ENCODE data around the gene MYH11.
"Not testable (repeated sequence)": the region's sequence is repeated elsewhere in the genome, so short reads cannot be mapped to it uniquely, and the experiment has no call there.

The MYH11 gene

DNA sequence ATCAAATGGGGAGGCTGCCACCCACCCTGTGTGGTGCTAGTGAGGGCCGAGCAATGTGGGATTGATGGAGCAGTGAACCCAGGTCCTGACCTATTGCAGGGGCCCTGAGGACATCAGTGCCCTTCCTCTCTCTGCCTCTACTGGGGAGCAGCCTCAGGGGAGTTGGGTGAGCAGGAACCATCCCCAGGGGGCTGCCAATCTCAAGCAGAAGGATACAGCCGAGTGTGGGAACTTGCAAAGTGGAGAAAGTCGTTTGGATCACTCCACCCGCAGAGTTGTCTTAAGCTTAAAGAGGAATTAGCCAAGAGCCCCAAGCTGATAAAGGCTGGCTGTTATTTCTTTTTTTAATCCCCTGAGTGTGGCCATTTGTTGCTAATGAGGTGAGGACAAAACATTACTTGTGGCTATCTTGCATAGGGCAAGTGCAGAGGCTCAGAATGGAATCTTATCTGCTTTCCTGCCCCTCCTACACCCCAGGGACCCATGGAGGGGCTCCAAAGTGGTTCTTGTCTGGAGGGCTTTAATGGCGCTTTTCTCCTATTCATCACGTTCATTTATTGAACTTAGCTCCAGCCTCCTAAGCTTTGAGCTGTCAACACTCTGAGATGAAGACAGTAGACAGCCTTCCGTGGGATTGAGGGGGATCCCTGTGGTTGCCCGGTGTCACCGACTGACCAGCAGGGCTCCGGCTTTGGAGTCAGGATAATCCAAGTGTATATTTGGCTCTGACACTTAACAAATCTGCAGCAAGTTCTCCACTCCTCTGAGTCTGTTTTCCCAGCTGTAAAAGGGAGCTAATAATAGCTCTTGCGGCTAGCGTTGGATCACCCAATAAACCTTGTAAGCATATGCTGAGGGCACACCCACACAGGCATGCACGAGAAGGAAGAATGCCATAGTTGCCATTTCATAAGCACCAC, 45.1 kb downstream of the MYH11 start:
- DNase-seq (ENCODE audit: low spot score) = no peak
- FAIRE-seq = no peak

DNA sequence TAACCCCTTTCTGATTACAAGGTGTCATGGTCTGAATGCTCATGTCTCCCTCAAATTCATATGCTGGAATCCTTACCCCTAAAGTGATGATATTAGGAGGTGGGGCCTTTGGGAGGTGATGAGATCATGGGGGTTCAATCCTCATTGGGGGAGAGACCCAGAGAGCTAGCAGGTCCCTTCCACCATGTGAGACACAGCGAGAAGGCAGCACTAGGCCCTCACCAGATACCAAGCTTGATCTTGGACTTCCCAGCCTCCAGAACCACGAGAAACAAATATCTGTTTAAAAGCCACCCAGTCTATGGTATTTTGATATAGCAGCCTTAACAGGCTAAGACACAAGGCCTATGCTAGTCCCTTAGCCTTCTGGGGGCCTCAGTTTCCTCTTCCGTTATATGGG, 45.9 kb downstream of the MYH11 start:
- no peak for FAIRE-seq
- no peak for DNase-seq (ENCODE audit: low spot score)

DNA sequence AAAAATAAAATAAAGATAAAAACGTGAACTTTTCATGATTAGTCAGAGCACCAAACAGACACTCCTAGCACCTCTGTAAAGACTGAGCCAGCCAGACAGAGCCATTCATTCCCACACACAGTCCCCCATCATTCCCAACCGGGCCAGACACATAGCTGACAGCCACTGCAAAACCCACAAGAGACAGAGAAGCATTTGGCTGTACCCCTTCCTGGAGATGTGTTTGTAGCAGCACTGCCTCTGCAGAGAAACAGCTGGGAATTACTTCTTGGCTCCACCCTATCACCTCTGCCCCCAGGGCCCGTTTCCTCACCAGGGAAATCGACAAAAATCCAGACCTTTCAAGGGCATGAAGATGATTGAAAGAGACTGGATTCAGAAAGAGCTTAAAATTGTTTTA, 46.4 kb downstream of the MYH11 start:
- FAIRE-seq (no peak), DNase-seq (ENCODE audit: low spot score) (no peak)

DNA sequence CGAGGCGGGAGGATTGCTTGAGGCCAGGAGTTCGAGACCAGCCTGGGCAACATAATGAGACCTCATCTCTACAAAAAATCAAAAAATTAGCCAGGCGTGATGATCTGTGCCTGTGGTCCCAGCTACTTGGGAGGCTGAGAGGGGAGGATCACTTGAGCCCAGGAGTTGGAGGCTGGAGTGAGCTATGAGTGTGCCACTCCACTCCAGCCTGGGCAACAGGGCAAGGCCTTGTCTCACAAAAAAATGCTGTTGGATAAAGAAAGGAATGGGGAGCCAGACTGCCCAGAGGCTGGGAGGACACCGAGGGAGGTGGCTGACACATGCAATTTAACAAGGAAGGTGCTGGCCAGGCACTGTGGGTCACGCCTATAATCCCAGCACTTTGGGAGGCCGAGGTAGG, 47.5 kb downstream of the MYH11 start:
- not testable (repeated sequence) for FAIRE-seq; DNase-seq (ENCODE audit: low spot score)

DNA sequence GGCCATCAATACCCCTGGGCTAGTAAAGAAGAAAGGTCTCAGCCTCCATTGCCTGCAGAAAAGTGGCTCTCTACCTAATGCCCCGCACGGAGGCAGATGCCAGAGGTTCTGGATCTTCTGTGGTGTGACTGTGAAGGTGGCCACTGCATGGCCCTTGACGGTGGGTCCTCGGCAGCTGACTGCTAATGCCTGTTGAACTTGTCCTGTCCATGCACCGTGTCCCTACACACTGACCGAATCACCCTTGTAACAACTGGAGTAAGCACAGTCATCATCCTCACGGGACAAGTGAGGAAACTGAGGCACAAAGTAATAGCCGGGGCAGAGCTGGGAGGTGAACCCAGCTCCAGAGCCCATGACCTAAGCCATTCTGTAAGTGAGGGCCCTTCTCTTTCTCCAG, 48.8 kb downstream of the MYH11 start:
- DNase-seq (ENCODE audit: low spot score) (no peak), FAIRE-seq (no peak)

DNA sequence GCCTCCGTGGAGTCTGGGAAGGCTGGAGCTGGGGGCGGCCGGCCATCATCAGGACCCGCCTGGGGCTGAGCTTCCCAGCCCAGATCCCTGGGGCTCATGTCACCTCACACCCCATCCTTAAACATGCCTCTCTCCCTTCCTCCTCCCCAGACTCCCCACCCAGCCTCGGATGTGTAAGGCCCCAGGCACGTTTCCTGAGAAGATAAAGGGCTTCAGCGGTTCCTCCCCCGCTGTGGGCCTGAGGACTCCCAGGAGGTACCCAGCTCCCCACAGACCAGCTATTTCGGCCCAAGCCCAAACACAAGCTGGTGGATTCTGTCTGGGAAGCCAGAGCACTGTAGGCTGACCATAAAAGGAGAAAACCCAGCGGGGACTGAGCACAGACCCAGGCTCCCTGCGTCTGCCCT, 49.2 kb downstream of the MYH11 start:
- no peak for FAIRE-seq
- no peak for DNase-seq (ENCODE audit: low spot score)

DNA sequence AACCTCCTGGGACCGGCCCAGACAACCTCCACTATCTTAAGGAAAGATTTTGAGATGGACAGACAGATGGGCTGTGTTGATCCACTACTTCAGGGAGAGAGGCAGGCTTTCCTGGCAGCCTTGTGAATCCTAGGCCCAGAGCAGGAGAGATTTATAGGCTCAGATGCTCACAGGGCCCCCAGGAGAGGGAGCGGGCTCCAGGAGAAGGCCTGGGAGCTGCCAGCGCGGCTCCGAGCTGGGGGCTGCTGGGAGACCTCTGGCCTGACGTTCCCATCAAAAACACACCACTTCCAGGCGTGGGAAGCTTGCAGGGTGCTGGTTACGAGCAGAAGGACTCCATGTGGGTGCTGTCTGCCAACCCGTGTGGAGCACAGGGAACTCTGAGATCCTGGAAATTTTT, 53.2 kb downstream of the MYH11 start:
- DNase-seq (ENCODE audit: low spot score) (no peak), FAIRE-seq (no peak)

DNA sequence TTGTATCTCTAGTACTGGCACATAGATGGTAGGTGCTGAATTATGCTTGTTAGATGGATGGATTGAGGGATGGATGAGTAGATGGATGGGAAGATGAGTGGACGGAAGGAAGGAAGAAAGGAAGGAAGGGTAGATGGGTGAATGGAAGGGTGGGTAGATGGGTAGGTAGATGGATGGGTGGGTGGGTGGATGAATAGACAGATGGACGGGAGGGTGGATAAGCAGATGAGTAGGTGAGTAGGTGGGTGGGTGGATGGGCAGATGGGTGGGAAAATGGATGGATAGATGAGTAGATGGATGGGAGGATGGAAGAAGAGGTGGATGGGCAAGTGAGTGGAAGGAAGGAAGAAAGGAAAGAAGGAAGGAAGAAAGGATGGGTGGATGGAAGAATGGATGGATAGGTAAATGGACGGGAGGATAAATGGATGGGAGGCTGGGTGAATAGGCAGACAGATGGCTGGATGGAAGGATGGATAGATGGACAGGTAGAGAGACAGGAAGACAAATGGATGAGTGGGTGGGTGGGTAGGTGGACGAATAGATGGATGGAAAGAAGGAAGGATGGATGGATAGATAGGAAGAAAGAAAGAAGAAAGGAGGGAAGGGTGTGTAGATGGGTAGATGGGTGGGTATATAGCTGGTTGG, 56.9 kb downstream of the MYH11 start:
- DNase-seq (ENCODE audit: low spot score) (no peak), FAIRE-seq (no peak)

DNA sequence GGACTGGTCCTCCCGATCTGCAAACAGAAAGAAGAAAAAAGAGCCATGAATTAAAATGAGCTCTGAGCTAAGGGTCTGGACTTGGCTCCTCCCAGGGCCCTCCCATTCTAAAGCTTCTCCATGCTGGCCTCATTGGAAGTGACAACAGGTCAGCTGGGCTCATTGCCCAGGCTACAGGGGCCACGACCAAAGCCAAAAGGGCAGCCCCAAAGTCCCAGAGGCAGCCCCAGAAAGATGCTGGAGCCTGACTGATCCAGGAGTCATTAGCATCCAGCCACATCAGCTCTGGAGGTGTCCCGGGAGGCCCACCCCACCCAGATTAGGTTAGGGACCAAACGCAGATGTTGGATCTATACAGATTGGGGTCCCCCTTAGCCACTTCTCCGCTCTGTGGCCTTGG, 58.2 kb downstream of the MYH11 start:
- FAIRE-seq (no peak), DNase-seq (ENCODE audit: low spot score) (no peak)

DNA sequence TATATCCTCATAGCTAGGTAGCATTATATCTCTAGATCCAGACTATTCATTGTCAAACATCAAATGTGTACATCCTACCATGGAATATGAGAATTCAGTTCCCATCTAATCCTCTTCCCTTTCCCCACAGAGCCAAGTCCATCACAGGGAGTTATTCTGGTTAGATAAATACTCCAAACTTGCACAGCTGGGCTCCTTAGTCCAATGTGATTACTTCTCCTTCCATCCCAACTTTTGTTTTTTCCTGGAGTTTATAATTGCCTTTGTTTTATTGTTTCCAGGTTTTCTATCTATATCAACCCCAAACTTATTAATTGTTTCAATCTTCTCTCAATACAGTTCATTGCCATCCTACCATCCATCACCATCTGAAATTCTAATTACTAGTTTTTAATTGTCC, 59.9 kb downstream of the MYH11 start:
- no peak for FAIRE-seq
- DNase-seq (ENCODE audit: low spot score) = no peak

DNA sequence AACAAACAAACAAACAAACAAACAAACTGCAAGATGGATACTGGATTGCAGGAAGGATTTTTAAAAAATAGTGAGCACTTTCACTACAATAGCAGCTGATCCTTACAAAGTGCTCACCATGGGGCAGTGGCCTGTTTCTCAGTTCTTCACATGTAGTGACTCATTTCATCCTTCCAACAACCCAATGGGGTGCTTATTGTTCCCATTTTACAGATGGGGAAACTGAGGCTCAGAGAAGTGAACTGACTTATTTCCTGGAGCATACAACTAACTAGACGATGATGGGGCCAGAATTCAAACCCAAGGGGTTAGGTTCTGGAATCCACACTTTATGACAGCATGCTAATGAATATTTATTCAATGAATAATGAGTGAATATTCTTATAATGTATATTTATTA, 61.2 kb downstream of the MYH11 start:
- DNase-seq (ENCODE audit: low spot score) (no peak), FAIRE-seq (no peak)

DNA sequence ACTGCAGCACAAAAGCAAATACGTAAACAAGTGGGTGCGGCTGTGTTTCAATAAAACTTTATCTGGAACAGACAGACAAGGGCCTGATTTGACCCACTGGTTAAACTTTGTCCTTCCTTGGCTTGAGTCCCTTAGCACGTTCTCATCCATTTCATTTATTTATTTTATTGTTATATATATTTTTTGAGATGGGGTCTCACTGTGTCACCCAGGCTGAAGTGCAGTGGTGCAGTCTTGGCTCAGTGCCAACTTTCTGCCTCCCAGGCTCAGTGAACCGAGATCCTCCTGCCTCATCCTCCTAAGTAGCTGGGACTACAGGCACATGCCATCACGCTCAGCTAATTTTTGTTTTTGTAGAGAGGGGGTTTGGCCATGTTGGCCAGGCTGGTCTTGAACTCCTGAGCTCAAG, 64.3 kb downstream of the MYH11 start:
- DNase-seq (ENCODE audit: low spot score) (no peak), FAIRE-seq (no peak)

DNA sequence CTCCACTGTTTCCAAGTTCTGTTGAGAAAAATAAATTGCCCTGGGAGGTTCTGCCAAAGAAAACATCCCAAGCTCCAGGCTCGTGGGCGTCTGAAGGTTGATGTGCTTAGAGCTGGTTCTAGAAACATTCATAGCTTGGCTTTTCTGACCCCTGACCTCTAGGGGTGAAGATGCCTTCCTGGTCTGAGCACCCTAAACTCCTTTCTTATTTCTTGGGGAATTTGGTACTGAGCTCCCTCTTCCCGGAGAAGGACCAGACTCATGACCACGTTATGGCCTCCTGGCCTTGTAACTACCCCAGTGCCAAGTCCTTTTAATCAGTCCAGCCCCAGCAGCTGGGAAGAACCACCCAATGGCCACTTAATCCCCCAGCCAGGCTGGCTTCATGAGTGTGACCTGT, 66.4 kb downstream of the MYH11 start:
- no peak for FAIRE-seq
- DNase-seq (ENCODE audit: low spot score) = no peak

DNA sequence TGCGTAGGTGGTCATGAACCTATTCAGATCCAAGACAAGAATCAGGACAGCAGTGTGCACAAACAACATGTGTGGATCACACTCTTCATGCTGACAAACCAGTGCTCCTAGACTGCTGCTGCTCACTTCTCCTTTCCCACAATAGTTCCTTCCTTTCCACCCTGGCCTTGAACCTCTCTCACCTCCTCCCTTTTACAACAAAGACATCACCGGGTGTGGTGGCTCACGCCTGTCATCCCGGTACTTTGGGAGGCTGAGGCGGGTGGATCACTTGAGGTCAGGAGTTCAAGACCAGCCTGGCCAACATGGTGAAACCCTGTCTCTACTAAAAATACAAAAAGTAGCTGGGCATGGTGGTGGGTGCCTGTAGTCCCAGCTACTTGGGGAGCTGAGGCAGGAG, 67.0 kb downstream of the MYH11 start:
- not testable (repeated sequence) for DNase-seq (ENCODE audit: low spot score); FAIRE-seq

DNA sequence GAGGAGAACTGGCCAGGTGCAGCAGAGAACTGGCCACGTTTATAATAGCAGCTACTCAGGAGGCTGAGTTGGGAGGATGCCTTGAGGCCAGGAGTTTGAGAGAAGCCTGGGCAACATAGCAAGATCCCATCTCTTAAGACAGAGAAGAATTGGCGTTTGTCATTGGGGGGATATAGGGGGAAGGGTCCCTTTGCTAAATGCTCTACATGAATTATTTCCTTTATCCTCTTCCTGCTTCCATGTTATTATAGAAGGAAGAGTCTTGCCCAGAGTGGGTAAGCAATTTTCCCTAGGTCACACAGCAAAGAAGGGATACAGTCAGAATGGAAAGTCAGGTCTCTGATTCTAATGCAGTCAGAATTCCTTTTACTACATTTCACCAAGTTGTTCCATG, 68.0 kb downstream of the MYH11 start:
- FAIRE-seq (no peak), DNase-seq (ENCODE audit: low spot score) (no peak)

DNA sequence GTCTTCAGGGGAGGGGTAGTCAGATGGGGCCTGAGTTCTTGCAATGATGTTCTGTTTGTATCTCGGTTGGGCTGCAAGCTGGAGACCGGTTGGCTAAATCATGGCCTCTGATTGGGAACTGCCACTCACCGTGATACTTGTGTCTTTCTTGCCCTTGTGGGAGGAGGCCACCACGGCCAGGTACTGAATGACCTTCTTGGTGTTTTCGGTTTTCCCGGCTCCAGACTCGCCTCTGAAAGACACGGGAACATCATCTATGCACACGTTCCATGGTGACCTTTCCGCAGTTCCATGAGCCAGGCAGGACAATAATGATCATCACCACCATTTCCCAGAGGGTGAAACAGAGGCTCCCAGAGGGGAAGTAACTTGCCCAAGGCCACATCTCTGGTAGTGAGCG, 70.3 kb downstream of the MYH11 start:
- FAIRE-seq = no peak
- no peak for DNase-seq (ENCODE audit: low spot score)

DNA sequence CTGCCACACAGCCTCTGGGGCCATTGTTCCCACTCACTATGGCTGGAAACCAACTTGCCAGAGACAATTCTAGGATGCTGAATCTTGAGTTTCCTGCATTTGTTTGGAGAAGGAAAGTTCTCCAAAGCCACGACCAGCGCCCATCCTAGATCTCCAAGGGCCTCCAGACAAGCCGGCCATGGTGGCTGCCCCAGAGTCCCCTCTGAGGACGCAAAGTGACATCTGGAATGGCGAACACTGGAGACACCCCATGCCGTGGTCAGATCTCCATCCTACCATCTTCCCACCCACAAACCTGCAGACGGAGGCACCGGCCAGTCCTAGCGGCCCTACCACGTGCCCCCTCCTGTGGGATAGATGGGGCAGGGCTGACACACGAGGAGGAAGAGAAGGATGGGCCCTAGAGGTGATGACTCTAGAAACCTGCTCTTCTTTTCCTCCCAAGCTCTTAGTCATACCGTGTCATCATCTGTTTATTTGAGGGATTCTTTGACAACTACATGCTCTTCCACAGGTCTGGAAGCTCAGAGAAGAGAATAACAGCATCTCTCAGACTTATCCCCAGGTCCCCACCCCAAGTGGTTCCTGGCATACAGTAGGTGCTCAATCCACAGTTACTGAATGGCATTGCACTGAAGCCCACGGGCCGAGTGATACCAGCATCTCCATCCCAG, 71.3 kb downstream of the MYH11 start:
- no peak for DNase-seq (ENCODE audit: low spot score)
- no peak for FAIRE-seq

DNA sequence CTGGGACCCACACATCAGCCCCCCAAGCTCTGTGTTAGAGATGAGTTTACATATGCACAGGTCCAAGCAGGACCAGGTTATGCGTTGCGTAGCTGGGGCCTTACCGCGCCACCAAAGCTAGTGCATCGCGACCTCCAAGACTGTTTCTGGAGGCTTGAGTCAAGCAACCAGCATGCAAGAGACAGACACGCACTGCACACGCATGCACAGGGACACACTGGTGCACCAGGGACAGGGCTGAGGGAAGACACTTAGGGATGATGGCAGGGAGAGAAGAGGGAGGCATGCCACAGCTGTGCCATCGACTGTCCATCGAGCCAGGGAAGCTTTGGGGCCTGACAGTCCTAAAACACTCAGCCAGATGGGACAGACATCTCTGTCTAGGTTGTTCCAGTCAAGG, 72.8 kb downstream of the MYH11 start:
- DNase-seq (ENCODE audit: low spot score) (no peak), FAIRE-seq (no peak)

DNA sequence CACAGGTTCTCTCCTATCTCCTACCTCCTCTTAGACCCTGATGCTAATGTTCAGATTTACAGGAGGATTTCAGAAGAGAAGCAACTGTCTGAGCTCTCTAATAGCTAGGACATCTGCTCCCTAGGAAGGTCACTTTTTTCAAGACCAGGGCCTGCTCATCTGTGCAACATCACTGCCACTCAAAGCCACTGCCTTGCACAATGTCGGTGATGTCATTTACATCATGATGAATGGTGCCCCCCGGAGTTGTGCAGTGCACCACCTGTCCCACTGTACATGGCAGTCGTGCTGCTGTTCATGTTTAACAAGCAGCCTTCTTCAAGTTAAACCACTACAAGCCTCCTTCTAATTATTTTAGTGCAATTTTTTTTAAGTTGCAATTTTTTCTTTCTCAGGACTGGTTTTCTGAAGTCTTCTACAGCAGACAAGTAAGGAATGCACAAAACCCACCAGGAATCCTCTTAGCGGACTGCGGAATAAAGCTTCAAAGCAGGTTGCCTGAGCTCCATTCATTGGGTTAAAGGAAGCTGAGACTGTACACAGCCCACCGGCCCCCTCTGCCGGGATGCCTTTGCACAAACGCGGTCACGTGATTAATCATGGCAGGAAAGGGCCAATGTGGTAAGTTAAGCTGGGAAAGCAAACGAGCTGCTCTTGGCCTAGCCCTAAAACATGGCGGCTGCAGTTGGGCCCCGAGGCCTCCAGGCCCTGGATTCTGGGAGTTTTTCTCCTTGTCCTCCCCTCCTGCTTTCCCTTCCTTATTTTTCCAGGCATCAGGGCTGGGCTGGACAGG, 74.1 kb downstream of the MYH11 start:
- no peak for FAIRE-seq
- no peak for DNase-seq (ENCODE audit: low spot score)

DNA sequence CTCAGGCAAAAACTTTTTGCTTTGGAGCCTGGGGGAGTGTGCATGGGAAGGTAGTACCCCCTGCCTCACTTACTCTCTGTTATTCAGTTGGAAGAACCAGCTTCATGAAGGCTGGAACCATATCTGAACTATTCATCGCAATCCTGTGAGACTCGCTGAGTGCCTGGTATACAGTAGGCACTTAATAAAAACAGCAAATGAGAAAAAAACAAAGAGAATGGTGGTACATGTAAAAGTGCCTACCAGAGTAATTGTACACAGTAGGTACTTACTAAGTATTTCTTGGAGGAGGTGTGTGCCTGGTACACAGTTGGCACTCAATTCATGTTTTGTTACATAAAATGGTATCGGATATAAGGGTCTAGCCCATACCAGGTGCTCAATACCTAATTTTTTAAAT, 75.2 kb downstream of the MYH11 start:
- no peak for FAIRE-seq
- no peak for DNase-seq (ENCODE audit: low spot score)

DNA sequence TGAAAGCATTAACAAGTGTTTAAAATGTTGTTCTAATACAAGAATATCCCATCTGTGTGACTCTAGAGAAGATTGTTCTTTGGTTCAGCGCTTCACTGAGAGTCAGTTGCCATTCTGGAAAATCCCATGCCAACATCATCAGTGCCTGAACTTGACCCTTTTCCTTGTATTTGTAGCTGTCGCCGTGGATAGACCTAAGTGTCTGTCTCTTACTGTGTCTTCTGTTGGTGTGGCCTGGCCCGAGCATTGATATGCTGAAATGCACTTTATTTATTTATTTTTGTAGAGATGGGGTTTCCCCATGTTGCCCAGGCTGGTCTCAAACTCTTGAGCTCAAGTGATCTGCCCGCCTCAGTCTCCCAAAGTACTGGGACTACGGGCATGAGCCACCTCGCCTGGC, 76.0 kb downstream of the MYH11 start:
- DNase-seq (ENCODE audit: low spot score) (no peak), FAIRE-seq (no peak)

All from RCC 7860 (cell line).